Measurements from ENCODE around the gene MOB3C.

Gene MOB3C

DNA sequence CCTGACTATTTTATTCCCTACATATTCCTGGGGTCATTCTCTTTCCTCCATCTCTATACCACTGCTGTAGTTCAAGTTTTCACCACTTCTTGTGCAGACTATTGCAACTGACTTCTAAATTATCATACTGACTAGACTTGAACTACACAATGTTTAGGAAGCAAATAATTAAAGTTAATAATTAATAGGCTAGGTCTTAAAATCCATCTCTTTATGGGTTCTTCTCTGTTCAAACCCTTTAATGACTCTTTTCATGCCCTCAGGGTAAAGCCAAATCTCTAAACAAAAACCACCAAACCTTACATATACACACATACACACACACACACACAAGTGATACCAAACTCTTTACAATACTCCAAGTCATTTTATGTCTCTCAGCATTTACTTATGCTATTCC is 22.3 kb upstream of the MOB3C start:
- Histone ChIP-seq H3K79me2 (ENCODE audit: insufficient read depth, low read length) (no peaks in the 10 kb centered on the region), H2AFZ (ENCODE audit: low read depth, low read length, severe bottlenecking) (no peak overlapping the region), H4K20me1 (ENCODE audit: low read depth, low read length) (no peaks in the 10 kb centered on the region), H3K27me3 (ENCODE audit: low read length) (no peaks in the 10 kb centered on the region), H3K4me3 (ENCODE audit: insufficient read depth, low read length, poor library complexity, severe bottlenecking) (no peak overlapping the region), H3K9me2 (replicated peaks; ENCODE audit: insufficient read depth, low read length) (no peaks in the 10 kb centered on the region), H3K9ac (ENCODE audit: low read length) (no peak overlapping the region), H3K4me2 (ENCODE audit: low read depth, low read length, poor library complexity, severe bottlenecking) (no peak overlapping the region), H3K27ac (ENCODE audit: low read depth, low read length) (no peak overlapping the region), H3K9me3 (ENCODE audit: insufficient read depth, low read length) (no peaks in the 10 kb centered on the region), H3K36me3 (ENCODE audit: low read length) (no peaks in the 10 kb centered on the region), H3F3A (ENCODE audit: insufficient read depth) (no peaks in the 10 kb centered on the region)
- TF ChIP-seq EZH2phosphoT487 (conservative IDR thresholded peaks at IDR 0.05; ENCODE audit: low read length): no peak
- TF ChIP-seq CTCF (IDR thresholded peaks at IDR 0.05; ENCODE audit: insufficient read depth, low read length, poor library complexity, severe bottlenecking): no peak

DNA sequence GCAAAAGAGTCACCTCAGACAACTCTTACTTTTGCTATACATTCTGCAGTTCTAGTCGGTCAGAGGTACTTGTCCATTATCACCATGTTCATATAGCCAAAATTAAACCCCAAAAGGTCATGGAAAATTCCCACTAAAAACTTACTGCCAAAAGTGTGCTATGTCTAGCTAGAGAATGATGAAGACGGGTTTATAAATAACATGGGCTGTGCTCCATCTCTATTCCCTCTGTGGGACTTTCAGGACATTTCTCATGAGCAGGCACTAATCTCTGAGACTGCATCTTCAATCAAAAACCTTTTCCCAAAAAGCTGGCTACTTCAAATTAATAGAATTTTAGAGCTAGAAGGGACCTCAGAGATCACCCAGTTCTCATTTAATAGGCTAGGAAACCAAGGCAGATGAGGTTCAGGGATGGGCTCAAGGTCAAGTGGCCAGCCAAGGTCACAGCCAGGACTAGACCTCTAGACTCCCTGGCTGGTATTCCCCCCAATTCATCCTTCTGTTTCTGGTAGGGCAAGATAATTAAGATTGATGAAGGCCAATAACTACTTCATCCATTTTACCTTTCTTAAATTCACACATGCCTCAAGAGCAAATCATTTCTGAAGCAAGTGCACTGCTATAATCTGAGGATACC is 21.0 kb upstream of the MOB3C start:
- no peak overlapping the region for H3K4me3 ChIP-seq (ENCODE audit: insufficient read depth, low read length, poor library complexity, severe bottlenecking)
- H3F3A ChIP-seq (ENCODE audit: insufficient read depth): no peaks in the 10 kb centered on the region
- H4K20me1 ChIP-seq (ENCODE audit: low read depth, low read length): no peaks in the 10 kb centered on the region
- H3K9me2 ChIP-seq (replicated peaks; ENCODE audit: insufficient read depth, low read length): no peaks in the 10 kb centered on the region
- H3K9me3 ChIP-seq (ENCODE audit: insufficient read depth, low read length): no peaks in the 10 kb centered on the region
- H3K79me2 ChIP-seq (ENCODE audit: insufficient read depth, low read length): no peaks in the 10 kb centered on the region
- no peak overlapping the region for H3K27ac ChIP-seq (ENCODE audit: low read depth, low read length)
- no peaks in the 10 kb centered on the region for H3K36me3 ChIP-seq (ENCODE audit: low read length)
- no peak overlapping the region for H2AFZ ChIP-seq (ENCODE audit: low read depth, low read length, severe bottlenecking)
- no peak overlapping the region for H3K9ac ChIP-seq (ENCODE audit: low read length)
- no peak overlapping the region for H3K4me2 ChIP-seq (ENCODE audit: low read depth, low read length, poor library complexity, severe bottlenecking)
- no peaks in the 10 kb centered on the region for H3K27me3 ChIP-seq (ENCODE audit: low read length)
- TF ChIP-seq CTCF (IDR thresholded peaks at IDR 0.05; ENCODE audit: insufficient read depth, low read length, poor library complexity, severe bottlenecking): no peak
- TF ChIP-seq EZH2phosphoT487 (conservative IDR thresholded peaks at IDR 0.05; ENCODE audit: low read length): no peak

- Histone ChIP-seq H3K4me2 (ENCODE audit: low read depth, low read length, poor library complexity, severe bottlenecking) (no peak overlapping the region), H3F3A (ENCODE audit: insufficient read depth) (no peaks in the 10 kb centered on the region), H3K9me2 (replicated peaks; ENCODE audit: insufficient read depth, low read length) (no peaks in the 10 kb centered on the region), H3K27ac (ENCODE audit: low read depth, low read length) (no peak overlapping the region), H3K9ac (ENCODE audit: low read length) (no peak overlapping the region), H3K27me3 (ENCODE audit: low read length) (no peaks in the 10 kb centered on the region), H4K20me1 (ENCODE audit: low read depth, low read length) (no peaks in the 10 kb centered on the region), H3K36me3 (ENCODE audit: low read length) (no peaks in the 10 kb centered on the region), H3K79me2 (ENCODE audit: insufficient read depth, low read length) (no peaks in the 10 kb centered on the region), H3K4me3 (ENCODE audit: insufficient read depth, low read length, poor library complexity, severe bottlenecking) (no peak overlapping the region), H2AFZ (ENCODE audit: low read depth, low read length, severe bottlenecking) (no peak overlapping the region), H3K9me3 (ENCODE audit: insufficient read depth, low read length) (no peaks in the 10 kb centered on the region)
- TF ChIP-seq EZH2phosphoT487 (conservative IDR thresholded peaks at IDR 0.05; ENCODE audit: low read length) (no peak), CTCF (IDR thresholded peaks at IDR 0.05; ENCODE audit: insufficient read depth, low read length, poor library complexity, severe bottlenecking) (no peak)
Measured at GRCh38 chr1:46635205-46635604, 18.6 kb upstream of the MOB3C start.

Data from SU-DHL-6 (cell line).